Brain microvascular endothelial cell (primary cell): Measurements from ENCODE around the gene LMF1.

Source experiments
- DNase-seq: peaks from one replicate; pipeline ENCODE4 v3.0.0-alpha.2; 2020
- H3K27ac ChIP-seq: fragments of 250-450 bp; sonication (Bioruptor Pico); 2 replicates; pipeline ENCODE4 v1.5.1; 2020; ENCODE audit warnings: mild to moderate bottlenecking, moderate library complexity
- H3K27me3 ChIP-seq: fragments of 250-450 bp; sonication (Bioruptor Pico); replicated peaks from 2 replicates; pipeline ENCODE4 v1.5.1; 2020; ENCODE audit warnings: mild to moderate bottlenecking
- H3K36me3 ChIP-seq: fragments of 250-450 bp; sonication (Bioruptor Pico); replicated peaks from 2 replicates; pipeline ENCODE4 v1.5.1; 2020; ENCODE audit warnings: mild to moderate bottlenecking
- H3K4me3 ChIP-seq: 2 replicates; pipeline ENCODE4 v1.5.1; 2011; ENCODE audit warnings: low read depth, mild to moderate bottlenecking, control low read depth, low read length, moderate library complexity
- CTCF ChIP-seq: IDR thresholded peaks from 2 replicates; pipeline ENCODE4 v1.5.1; 2011; ENCODE audit warnings: low read depth, mild to moderate bottlenecking, moderate library complexity, low read length, control low read depth, inconsistent platforms; ENCODE audit errors: missing control alignments
- in situ Hi-C: cut with HindIII; loops from 2 replicates; pipeline ENCODE4 v1.10.0; 2017; ENCODE audit warnings: low sequenced_read_pairs, low pct_ligation_motif_present

Gene LMF1

GRCh38 chr16:930511-930910 lies 40.3 kb downstream of the LMF1 start:
- Histone ChIP-seq H3K27me3 (no peaks in the 10 kb centered on the region), H3K36me3 (no peaks in the 10 kb centered on the region), H3K4me3 (no peak overlapping the region), H3K27ac (no peak overlapping the region)
- in situ Hi-C loops, result no loop called here
- no peak for DNase-seq
- no peak for TF ChIP-seq CTCF

- Histone ChIP-seq H3K36me3 (no peaks in the 10 kb centered on the region), H3K4me3 (no peak overlapping the region), H3K27me3 (no peaks in the 10 kb centered on the region), H3K27ac (no peak overlapping the region)
- TF ChIP-seq CTCF, result no peak
- DNase-seq, result no peak
- in situ Hi-C loops, result no loop called here
Measured at GRCh38 chr16:930076-930475, 40.7 kb downstream of the LMF1 start.

GRCh38 chr16:929227-930073 lies 41.3 kb downstream of the LMF1 start:
- Histone ChIP-seq H3K27ac (no peak overlapping the region), H3K4me3 (no peak overlapping the region), H3K36me3 (no peaks in the 10 kb centered on the region), H3K27me3 (no peaks in the 10 kb centered on the region)
- in situ Hi-C loops, result no loop called here
- TF ChIP-seq CTCF, result no peak
- no peak for DNase-seq

GRCh38 chr16:928526-928925 lies 42.3 kb downstream of the LMF1 start:
- no peaks in the 10 kb centered on the region for H3K36me3 ChIP-seq
- TF ChIP-seq CTCF, result no peak

DNA sequence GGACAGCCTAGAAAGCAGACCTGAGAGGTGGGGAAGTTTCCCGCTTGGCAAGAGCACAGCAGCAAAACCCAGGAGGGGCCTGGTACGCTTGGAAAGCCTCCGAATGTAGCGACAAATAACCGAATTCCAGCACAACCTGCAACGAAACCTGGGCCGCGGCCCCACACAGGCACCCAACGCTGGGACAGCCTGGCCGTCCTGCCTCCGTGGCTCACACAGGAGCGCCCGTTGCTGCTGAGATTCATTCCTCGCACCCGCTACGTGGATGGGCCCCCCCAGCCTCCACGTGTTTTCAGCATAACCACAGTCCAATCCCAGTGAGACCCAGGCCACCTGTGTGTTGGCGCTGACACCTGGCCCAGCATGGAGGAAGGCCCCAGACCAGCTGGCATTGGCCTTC lies 42.9 kb downstream of the LMF1 start:
- DNase-seq, result no peak
- no peak for TF ChIP-seq CTCF
- H3K36me3 ChIP-seq, result no peaks in the 10 kb centered on the region
- H3K4me3 ChIP-seq, result no peak overlapping the region
- H3K27me3 ChIP-seq, result no peaks in the 10 kb centered on the region
- in situ Hi-C loops, result no loop called here
- H3K27ac ChIP-seq, result no peak overlapping the region

More at GRCh38 chr16:928526-928925, 42.3 kb downstream of the LMF1 start:
- Histone ChIP-seq H3K27me3 (no peaks in the 10 kb centered on the region), H3K27ac (no peak overlapping the region), H3K4me3 (no peak overlapping the region)
- in situ Hi-C loops, result no loop called here
- no peak for DNase-seq

DNA sequence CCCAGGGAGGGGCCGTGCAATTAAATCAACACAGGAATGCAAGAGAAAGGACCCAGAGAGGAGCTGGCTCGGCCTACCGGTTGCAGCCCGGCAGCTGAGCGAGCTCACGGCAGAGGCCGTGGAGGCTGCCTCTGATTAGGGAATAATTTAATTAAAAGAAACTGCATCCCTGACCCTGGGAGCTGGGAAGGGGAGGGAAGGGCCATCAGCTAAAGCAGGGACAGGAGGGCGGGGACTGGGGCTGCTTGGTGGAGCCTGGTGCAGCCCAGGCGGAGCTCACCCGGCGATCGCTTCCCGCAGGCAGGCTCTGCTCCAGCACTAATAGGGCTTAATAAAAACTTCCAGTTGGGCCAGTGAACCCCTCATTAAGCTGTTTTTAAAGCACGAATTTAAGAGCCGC lies 43.4 kb downstream of the LMF1 start:
- no peak for TF ChIP-seq CTCF
- Histone ChIP-seq H3K36me3 (no peaks in the 10 kb centered on the region), H3K27ac (no peak overlapping the region), H3K27me3 (no peaks in the 10 kb centered on the region), H3K4me3 (no peak overlapping the region)
- no peak for DNase-seq
- in situ Hi-C loops, result no loop called here
